Fibroblast of skin of left biceps (primary cell): ENCODE results near the gene CFAP57.

Experiments used
- DNase-seq, 2 experiments: peaks; one replicate each; pipeline ENCODE4 v3.0.0-alpha.2; 2013; ENCODE audit warnings: low read depth in 2 of 2

Gene CFAP57

DNA sequence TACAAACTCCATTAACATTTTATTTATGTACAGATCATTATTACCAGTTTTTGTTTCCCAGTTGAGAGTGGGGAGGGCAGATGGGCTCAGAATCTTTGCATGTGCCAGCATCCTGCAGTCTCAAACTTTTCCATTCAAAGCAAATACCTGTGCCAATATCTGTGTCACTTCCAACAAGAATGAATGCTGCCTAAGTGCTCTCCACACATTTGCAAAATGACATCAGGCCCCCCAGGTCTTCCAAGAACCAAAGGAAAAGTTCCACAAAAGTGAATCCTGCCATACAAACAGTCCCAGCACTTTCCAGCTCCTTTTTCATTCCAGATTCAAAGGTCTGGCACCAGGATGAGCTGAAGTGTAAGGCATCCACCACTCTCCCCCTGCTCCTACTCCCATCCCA, 127.0 kb downstream of the CFAP57 start:
- no peak for DNase-seq

DNA sequence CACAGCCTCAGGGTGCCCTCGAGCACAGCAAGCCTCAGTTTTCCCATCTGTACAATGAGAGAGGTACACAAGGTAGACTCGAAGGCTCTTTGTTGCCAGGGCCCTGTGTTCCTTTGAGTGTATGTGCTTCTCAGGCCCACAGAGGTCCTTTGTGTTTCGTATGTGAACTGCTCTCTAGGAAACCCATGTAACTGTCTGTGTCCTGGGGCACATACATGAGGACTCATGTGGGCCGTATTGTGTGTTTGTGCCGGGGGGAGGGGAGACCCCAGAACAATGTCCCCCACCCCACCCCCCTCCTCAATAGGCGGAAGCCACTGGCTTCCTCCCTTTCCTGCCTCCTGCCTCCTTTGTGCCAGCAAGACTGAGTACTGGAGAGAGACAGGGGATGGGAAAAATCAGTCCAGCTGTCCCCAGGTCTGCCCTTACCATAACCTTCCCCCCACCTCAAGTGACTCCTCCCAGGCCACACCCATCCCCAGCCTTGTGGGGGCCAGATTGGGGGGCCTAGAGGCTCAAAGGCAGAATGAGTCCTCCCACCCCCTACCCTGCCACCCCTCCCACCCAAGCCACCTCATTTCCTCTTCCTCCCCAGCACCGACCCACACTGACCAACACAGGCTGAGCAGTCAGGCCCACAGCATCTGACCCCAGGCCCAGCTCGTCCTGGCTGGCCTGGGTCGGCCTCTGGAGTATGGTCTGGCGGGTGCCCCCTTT, 128.4 kb downstream of the CFAP57 start, which contains the start of gene TIE1:
TIE1 (plus strand) TSS at position 605 of the 717 bp plus-strand sequence; CDS start at position 695, 90 bp downstream.
- DNase-seq = no peak

DNA sequence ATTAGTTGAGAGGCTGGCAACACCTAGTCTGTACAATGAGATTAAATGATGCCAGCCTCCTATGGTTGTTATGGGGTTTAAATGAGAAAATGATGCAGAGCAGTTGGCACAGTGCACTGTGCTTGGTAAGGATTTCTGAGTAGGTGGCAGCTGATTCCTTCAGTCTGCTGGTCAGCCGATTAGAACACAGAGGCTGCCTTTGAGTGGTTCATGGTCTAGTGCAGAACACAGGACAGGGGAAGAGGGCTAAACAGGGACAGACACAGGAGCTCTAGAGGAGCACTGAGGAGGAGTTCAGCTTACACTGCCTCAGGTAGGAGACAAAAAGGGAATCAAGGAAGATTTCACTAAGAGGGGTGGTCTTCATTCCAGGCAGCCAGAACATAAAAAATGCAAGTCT, 130.1 kb downstream of the CFAP57 start:
- no peak for DNase-seq

DNA sequence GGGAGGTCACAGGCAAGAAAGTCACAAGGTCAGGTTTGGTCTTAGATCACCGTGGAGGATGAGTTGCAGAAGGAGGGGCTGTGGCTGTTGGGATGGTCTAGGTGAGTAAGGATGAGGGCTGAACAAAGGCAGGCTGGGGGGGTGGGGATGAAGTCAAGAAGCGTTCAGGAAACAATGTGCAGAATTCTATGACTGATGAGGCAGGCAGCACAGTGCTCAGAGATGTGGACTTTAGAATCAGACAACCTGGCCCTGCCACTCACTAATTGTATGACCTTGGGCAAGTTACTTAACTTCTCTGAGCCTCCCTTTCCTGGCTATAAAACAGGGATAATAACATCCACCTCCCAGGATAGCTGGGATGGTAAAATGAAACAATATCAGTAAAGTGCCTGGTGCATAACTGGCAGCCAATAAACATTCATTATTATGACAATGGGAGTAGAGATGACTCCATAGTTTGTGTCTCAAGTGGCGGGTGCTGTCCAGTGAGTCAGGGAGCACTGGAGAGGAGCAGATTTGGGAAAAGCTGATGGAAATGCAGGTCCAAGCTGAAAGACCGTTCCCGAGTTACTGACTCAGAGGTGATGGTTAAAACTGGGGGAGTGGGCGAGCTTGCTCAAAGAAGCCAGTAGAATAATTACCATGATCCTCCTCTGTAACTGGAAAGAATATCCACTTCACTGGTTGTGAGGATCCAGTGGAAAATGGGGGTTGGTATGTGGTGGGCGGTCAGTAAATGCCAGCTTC, 130.8 kb downstream of the CFAP57 start:
- DNase-seq = no peak

DNA sequence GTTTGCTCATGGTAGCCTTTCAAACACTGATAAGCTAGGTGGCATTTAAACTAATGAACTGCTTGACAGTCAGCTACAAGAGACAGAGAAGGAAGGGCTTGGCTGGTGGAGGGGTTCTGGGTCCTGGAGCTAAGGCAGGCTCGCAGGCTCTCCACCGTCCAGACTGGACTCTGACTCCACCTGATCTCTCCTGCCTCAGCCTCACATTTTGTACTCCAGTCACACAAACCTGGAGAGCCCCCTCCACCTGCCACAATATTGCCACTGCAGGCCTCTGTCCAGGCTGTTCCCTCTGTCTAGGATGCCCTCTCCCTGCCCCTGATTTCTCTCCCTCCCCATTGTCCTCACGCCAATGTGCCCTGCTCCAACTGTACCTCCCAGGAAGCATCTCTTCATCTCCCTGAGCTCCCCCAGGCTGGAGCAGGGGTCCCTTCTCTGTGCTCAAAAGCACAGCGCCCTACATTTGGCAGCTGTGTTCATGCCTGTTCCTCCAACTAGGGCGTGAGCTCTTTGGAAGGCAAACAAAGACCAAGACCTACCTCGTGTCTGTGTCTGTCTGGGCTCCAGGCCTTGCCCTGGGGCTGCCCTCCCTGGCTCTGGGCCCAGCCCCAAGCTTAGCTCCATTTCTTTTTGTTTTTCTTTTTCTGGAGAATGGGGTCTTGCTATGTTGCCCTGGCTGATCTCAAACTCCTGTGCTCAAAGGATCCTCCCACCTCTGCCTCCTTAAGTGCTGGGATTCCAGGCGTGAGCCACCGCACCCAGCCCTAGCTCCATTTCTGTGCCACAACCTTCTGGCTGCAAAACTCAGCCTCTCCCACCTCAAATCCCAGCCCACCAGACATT, 131.6 kb downstream of the CFAP57 start:
- DNase-seq = no peak
